ENCODE measurements around the gene FOLR3.

DNA sequence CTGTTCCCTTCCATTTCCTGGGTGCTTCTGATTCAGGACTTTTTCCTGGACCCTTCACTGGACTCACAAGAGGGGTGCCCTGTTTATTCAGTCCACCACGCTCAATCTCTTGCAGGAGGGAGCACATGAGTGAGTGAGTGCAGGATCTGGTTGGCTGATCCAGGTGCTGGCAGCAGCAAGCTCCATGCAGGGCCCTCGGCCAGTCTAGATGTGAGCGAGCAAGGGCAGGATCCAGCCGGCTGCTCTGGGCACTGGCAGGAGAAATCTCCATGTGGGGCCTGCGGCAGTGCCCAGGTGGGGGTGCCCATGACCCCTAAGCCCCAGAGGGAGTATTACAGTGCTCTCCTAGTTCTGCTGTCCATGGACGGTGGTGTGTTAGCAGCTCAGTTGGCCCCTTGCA lies 11.5 kb upstream of the FOLR3 start:
- TF ChIP-seq CTCF (conservative IDR thresholded peaks at IDR 0.05; ENCODE audit: low read depth, low read length), result no peak
- no peak for TF ChIP-seq MXI1 (IDR thresholded peaks at IDR 0.05; ENCODE audit: borderline replicate concordance, low read depth, low read length)
- no peak for TF ChIP-seq POLR2A (IDR thresholded peaks at IDR 0.05; ENCODE audit: low read depth, low read length)
- TF ChIP-seq RFX5 (IDR thresholded peaks at IDR 0.05; ENCODE audit: low read depth, low read length), result no peak
- TF ChIP-seq BHLHE40 (IDR thresholded peaks at IDR 0.05; ENCODE audit: low read depth, low read length), result no peak

Data from IMR-90 (cell line).